ENCODE results near the gene EXOC2. TPM values are rescaled to one million over a fixed set of nuclear protein-coding genes. Genes with fewer than 3 reads are reported as not detected.
A peak's percentile ranks its signal among the peaks of the same experiment; 100 is the strongest.

Gene EXOC2
- total and polyA plus RNA-seq, 12 donors = 4.9 to 23.7 (median 17.1) TPM

DNA sequence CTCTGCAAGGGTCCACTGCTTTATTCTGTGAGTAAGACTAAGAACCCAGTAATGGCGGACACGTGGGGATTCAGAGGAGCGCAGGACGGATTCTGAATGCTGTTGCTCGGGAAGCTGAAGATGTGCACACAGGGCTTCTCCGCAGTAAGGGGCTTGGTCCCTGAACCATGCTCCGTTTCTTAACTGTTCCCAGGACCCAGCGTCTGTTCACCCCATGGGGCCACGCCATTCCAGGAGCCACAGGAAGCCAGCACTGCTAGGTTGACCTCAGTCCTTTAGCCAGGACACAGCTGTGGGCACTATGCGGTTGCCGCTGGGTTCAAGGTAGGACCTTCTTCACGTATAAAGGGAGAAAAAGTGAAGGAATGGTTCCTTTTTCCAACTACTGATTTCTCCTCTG lies 241.6 kb downstream of the EXOC2 start:
- Histone ChIP-seq H3K36me3 (replicated peaks in 1 of 2) (no peaks in the 10 kb centered on the region), H3K4me1 (replicated peaks in 1 of 2) (no peaks in the 10 kb centered on the region), H3K27me3 (no peaks in the 10 kb centered on the region), H3K9me3 (replicated peaks in 1 of 3) (no peaks in the 10 kb centered on the region), H3K27ac (no peak overlapping the region), H3K4me3 (no peak overlapping the region)
- intact Hi-C loops (cut with DNase I) = no loop called here
- DNase-seq = peak in 1 of 7 donors; percentile 10
- TF ChIP-seq, protein P1, sequence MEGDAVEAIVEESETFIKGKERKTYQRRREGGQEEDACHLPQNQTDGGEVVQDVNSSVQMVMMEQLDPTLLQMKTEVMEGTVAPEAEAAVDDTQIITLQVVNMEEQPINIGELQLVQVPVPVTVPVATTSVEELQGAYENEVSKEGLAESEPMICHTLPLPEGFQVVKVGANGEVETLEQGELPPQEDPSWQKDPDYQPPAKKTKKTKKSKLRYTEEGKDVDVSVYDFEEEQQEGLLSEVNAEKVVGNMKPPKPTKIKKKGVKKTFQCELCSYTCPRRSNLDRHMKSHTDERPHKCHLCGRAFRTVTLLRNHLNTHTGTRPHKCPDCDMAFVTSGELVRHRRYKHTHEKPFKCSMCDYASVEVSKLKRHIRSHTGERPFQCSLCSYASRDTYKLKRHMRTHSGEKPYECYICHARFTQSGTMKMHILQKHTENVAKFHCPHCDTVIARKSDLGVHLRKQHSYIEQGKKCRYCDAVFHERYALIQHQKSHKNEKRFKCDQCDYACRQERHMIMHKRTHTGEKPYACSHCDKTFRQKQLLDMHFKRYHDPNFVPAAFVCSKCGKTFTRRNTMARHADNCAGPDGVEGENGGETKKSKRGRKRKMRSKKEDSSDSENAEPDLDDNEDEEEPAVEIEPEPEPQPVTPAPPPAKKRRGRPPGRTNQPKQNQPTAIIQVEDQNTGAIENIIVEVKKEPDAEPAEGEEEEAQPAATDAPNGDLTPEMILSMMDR (IDR thresholded peaks at IDR 0.05) = no peak
- TF ChIP-seq POLR2A (IDR thresholded peaks at IDR 0.05) = no peak
- 88 to 90% (median 88%) methylated on average over 12 of the region's 12 CpGs for WGBS, 4 donors

DNA sequence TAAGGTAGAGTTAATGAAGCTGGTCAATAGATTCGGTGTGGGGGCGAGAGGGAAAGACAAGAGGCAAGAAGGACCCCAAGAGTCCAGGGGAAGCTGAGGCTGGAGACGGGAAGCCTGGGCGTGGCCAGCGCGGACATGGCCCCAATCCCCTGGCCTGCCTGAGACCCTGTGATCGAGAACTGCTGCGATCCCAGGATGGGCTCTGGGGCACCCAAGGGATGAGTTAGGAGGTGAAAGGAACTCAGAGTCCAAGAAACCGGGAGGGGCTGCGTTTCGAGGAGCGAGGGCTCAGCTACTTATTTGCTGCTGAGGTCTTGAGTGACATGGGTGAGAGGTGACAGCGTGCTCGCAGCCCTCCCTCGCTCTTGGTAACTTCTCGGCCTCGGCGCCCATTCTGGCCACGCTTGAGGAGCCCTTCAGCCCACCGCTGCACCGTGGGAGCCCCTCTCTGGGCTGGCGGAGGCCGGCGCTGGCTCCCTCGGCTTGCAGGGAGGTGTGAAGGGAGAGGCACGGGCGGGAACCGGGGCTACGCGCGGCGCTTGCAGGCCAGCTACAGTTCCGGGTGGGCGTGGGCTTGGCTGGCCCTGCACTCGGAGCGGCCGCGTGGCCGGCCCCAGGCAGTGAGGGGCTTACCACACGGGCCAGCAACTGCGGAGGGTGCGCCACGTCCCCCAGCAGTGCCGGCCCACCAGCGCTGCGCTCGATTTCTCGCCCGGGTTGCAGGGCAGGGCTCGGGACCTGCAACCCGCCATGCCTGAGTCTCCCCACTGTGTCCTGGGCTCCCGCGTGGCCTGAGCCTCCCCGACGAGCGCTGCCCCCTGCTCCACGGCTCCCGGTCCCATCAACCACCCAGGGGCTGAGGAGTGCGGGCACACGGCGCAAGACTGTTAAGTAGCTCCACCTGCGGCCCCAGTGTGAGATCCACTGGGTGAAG lies 243.2 kb downstream of the EXOC2 start:
- Histone ChIP-seq H3K4me1 (replicated peaks in 1 of 2) (no peaks in the 10 kb centered on the region), H3K9me3 (replicated peaks in 1 of 3) (no peaks in the 10 kb centered on the region), H3K36me3 (replicated peaks in 1 of 2) (no peaks in the 10 kb centered on the region), H3K27me3 (no peaks in the 10 kb centered on the region), H3K27ac (no peak overlapping the region), H3K4me3 (no peak overlapping the region)
- intact Hi-C loops (cut with DNase I) = no loop called here
- 85 to 92% (median 92%) methylated on average over 27 to 62 of the region's 62 CpGs for WGBS, 4 donors
- DNase-seq = no peak
- TF ChIP-seq POLR2A (IDR thresholded peaks at IDR 0.05) = no peak
- TF ChIP-seq, protein P1 (IDR thresholded peaks at IDR 0.05) = no peak

DNA sequence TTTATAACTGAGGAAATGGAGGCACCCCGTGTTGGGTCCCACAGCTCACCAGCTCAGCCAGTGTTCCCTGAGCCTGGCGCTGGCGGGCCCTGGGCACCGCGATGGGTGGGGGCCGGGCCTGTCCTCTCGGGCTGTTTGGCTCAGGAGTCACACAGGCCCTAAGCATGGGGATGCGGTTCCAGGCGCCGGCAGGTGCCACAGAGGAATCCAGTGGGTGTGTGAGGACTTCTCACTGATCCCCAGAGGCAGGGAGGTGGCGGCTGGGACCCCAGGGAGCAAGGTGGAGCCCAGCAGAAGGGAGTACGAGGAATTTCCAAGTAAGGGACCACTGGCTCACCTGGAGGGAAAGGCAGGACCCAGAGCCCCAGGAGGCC lies 243.9 kb downstream of the EXOC2 start:
- WGBS, 4 donors = 81 to 83% (median 82%) methylated on average over 6 to 12 of the region's 12 CpGs
- Histone ChIP-seq H3K4me1 (replicated peaks in 1 of 2) (no peaks in the 10 kb centered on the region), H3K36me3 (replicated peaks in 1 of 2) (no peaks in the 10 kb centered on the region), H3K4me3 (no peak overlapping the region), H3K27me3 (no peaks in the 10 kb centered on the region), H3K9me3 (replicated peaks in 1 of 3) (no peaks in the 10 kb centered on the region), H3K27ac (no peak overlapping the region)
- no peak for DNase-seq
- intact Hi-C loops (cut with DNase I) = no loop called here
- TF ChIP-seq, protein P1 (IDR thresholded peaks at IDR 0.05) = no peak
- TF ChIP-seq POLR2A (IDR thresholded peaks at IDR 0.05) = no peak

DNA sequence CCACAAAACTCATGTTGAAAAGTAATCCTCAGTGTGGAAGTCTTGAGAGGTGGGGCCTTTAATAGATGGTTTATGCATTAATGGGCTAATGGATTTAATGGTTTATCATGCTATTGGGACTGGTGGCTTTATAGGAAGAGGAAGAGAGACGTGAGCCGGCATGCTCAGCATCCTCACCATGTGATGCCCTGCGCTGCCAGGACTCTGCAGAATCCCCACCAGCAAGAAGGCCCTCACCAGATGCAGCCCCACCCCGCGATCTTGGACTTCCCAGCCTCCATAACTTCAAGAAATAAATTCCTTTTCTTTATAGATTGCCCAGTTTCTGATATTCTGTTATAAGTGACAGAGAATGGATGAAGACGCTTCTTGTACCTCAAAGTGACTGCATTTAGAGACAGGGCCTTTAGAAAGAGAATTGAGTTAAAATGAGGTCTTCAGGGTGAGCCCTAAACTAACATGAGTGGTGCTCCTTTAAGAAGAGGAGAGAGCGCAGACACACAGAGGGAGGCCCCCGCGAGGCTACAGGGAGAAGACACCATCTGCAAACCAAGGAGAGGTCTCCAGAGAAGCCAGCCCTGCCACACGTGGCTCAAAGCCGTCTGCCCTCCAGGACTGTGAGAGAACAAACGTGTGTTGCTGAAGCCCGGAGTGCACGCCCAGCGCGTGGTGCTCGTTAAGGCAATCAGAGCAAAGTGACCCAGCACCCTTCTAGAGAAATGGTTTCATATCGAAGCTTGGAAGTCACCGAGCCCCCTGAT lies 244.5 kb downstream of the EXOC2 start:
- DNase-seq = no peak
- H3K4me3 ChIP-seq = no peak overlapping the region
- no peaks in the 10 kb centered on the region for H3K4me1 ChIP-seq (replicated peaks in 1 of 2)
- no peak for TF ChIP-seq POLR2A (IDR thresholded peaks at IDR 0.05)
- TF ChIP-seq, protein P1 (IDR thresholded peaks at IDR 0.05) = no peak
- H3K27ac ChIP-seq = no peak overlapping the region
- H3K36me3 ChIP-seq (replicated peaks in 1 of 2) = no peaks in the 10 kb centered on the region
- 83 to 90% (median 87%) methylated on average over 17 to 19 of the region's 19 CpGs for WGBS, 4 donors
- no peaks in the 10 kb centered on the region for H3K9me3 ChIP-seq (replicated peaks in 1 of 3)
- intact Hi-C loops (cut with DNase I) = no loop called here
- H3K27me3 ChIP-seq = peaks cover 2% of the 10 kb centered on the region

Measured in adrenal gland (tissue), 12 donors.